Hepatocyte (in vitro differentiated cells): ENCODE data around the gene C2CD4C. TPM values are rescaled to one million over a fixed set of nuclear protein-coding genes. Genes with fewer than 3 reads are reported as not detected.
"Not testable (repeated sequence)": the region's sequence is repeated elsewhere in the genome, so short reads cannot be mapped to it uniquely, and the experiment has no call there.

Experiments
- DNase-seq: peaks from one replicate; pipeline ENCODE4 v3.0.0-alpha.2; 2016; ENCODE audit warnings: low spot score
- H2AFZ ChIP-seq: fragments of 200-600 bp; sonication (generic); 2 replicates; pipeline ENCODE4 v1.6.0; 2016; ENCODE audit warnings: antibody characterized with exemption, mild to moderate bottlenecking
- H3K27ac ChIP-seq: fragments of 200-600 bp; sonication (generic); 2 replicates; pipeline ENCODE4 v1.5.1; 2016; ENCODE audit warnings: mild to moderate bottlenecking
- H3K27me3 ChIP-seq: fragments of 200-600 bp; sonication (generic); 2 replicates; pipeline ENCODE4 v1.6.1; 2016
- H3K36me3 ChIP-seq: fragments of 200-600 bp; sonication (generic); replicated peaks from 2 replicates; pipeline ENCODE4 v1.5.1; 2016; ENCODE audit warnings: low read depth; ENCODE audit not compliant: insufficient read depth
- H3K4me1 ChIP-seq: fragments of 200-600 bp; sonication (generic); 2 replicates; pipeline ENCODE4 v1.5.1; 2016; ENCODE audit warnings: mild to moderate bottlenecking, moderate library complexity; ENCODE audit not compliant: insufficient read depth
- H3K4me2 ChIP-seq: fragments of 200-600 bp; sonication (generic); 2 replicates; pipeline ENCODE4 v1.6.0; 2016
- H3K4me3 ChIP-seq: fragments of 200-600 bp; sonication (generic); 2 replicates; pipeline ENCODE4 v1.5.1; 2016; ENCODE audit warnings: mild to moderate bottlenecking
- H3K79me2 ChIP-seq: fragments of 200-600 bp; sonication (generic); 2 replicates; pipeline ENCODE4 v1.6.0; 2017; ENCODE audit warnings: mild to moderate bottlenecking
- H3K9me2 ChIP-seq: fragments of 200-600 bp; sonication (generic); replicated peaks from 2 replicates; pipeline ENCODE4 v1.6.0; 2017; ENCODE audit warnings: mild to moderate bottlenecking; ENCODE audit not compliant: insufficient read depth
- H3K9me3 ChIP-seq: fragments of 200-600 bp; sonication (generic); 2 replicates; pipeline ENCODE4 v1.5.1; 2016; ENCODE audit warnings: low read depth, mild to moderate bottlenecking
- H4K20me1 ChIP-seq: fragments of 200-600 bp; sonication (generic); 2 replicates; pipeline ENCODE4 v1.6.0; 2016; ENCODE audit warnings: mild to moderate bottlenecking; ENCODE audit not compliant: insufficient read depth, poor library complexity, severe bottlenecking
- EZH2 ChIP-seq: fragments of 200-600 bp; sonication (generic); IDR thresholded peaks from 2 replicates; pipeline ENCODE4 v1.6.1; 2016; ENCODE audit warnings: antibody characterized with exemption, mild to moderate bottlenecking, borderline replicate concordance
- EZH2phosphoT487 ChIP-seq: fragments of 200-600 bp; sonication (generic); IDR thresholded peaks from one replicate; pipeline ENCODE4 v1.6.1; 2018; ENCODE audit warnings: antibody characterized with exemption, mild to moderate bottlenecking, low read depth, moderate library complexity; ENCODE audit not compliant: unreplicated experiment, severe bottlenecking
- WGBS: methylation state at CpG from one replicate; pipeline ENCODE4 v1.1.6; 2016; ENCODE audit warnings: low lambda C conversion rate; ENCODE audit errors: missing lambda C conversion rate; 5-methylcytosine and 5-hydroxymethylcytosine counted together
- polyA plus RNA-seq: library from polyadenylated mRNA; unstranded; fragments of >200 nt; fragmentation: Nextera tagmentation; extraction: Ambion mirVana; gene quantifications from 2 replicates; pipeline ENCODE4 v1.2.1, GENCODE V29; 2016
- total RNA-seq: library from RNA; depleted of rRNA; stranded (reverse); fragments of >200 nt; gene quantifications from 2 replicates; pipeline ENCODE4 v1.2.3, GENCODE V29; 2014
- TF ChIP-seq, protein P1 (sequence below): fragments of 200-600 bp; sonication (generic); IDR thresholded peaks from 2 replicates; pipeline ENCODE4 v1.5.1; 2016; ENCODE audit warnings: antibody characterized with exemption, mild to moderate bottlenecking; ENCODE audit not compliant: poor library complexity

The C2CD4C gene
- total and polyA plus RNA-seq, 2 experiments from 2014 or later = 3.4 to 4.6 TPM

DNA sequence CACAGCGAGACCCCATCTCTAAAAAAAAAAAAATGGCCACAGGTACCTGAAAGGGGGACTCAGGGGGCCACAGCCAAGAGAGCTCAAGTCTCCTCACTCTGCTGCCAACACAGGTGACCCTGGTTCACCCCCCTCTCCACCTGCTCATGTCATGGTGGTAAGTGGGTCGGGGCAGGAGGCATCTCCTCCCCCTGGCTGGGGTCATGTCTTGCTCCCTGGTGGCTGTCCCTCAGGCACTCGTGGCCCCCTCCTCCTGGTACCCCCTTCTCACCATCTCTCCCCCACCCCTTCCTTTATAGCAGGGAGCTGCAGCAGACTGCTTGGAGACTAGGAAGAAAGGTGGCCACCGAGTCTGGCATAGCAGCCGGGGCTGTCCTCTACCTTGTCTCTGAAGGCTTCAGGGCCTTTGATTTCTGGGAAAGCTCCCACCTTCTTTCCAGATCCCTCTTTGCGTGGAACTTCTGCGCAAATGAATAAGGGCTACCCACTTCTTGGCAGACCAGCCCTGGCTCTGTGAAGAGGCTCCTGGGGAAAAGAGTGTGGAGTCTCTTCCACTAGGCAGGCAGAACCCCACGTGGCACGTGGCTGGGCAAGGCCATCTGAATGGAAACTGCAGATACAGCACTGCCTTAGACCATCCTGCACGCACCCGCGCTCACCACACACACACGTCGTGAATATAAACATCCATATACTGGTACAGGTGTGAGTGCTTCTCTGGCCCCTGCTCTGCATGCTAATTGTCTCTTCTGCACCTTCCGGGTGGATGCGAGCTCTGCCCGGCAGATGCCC is 44.3 kb downstream of the C2CD4C start:
- H3K9me2 ChIP-seq = no peaks in the 10 kb centered on the region
- DNase-seq = no peak
- H3K4me2 ChIP-seq = no peak overlapping the region
- H3K9me3 ChIP-seq = no peaks in the 10 kb centered on the region
- no peaks in the 10 kb centered on the region for H4K20me1 ChIP-seq
- no peaks in the 10 kb centered on the region for H3K27me3 ChIP-seq
- no peaks in the 10 kb centered on the region for H3K4me1 ChIP-seq
- TF ChIP-seq, protein P1, sequence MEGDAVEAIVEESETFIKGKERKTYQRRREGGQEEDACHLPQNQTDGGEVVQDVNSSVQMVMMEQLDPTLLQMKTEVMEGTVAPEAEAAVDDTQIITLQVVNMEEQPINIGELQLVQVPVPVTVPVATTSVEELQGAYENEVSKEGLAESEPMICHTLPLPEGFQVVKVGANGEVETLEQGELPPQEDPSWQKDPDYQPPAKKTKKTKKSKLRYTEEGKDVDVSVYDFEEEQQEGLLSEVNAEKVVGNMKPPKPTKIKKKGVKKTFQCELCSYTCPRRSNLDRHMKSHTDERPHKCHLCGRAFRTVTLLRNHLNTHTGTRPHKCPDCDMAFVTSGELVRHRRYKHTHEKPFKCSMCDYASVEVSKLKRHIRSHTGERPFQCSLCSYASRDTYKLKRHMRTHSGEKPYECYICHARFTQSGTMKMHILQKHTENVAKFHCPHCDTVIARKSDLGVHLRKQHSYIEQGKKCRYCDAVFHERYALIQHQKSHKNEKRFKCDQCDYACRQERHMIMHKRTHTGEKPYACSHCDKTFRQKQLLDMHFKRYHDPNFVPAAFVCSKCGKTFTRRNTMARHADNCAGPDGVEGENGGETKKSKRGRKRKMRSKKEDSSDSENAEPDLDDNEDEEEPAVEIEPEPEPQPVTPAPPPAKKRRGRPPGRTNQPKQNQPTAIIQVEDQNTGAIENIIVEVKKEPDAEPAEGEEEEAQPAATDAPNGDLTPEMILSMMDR = no peak
- TF ChIP-seq EZH2phosphoT487 (no peak), EZH2 (no peak)
- H2AFZ ChIP-seq = no peak overlapping the region
- H3K79me2 ChIP-seq = no peaks in the 10 kb centered on the region
- WGBS = 80% methylated on average over 17 of the region's 17 CpGs
- no peak overlapping the region for H3K4me3 ChIP-seq
- no peaks in the 10 kb centered on the region for H3K36me3 ChIP-seq
- H3K27ac ChIP-seq = no peak overlapping the region

DNA sequence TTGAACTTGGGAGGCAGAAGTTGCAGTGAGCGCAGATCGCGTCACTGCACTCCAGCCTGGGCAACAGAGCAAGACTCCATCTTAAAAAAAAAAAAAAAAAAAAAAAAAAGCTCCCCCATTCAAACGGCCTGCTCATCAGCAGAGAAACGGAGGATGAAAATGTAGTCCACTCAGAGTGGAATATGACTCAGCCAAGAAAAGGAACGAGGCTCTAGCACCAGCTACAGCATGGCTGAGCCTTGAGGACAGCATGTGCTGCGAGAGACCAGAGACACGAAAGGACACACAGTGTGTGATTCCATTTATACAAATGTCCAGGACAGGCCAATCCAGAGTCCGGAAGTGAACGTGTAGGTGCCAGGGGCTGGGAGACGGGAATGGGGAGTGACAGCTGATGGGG is 46.3 kb downstream of the C2CD4C start:
- Histone ChIP-seq H2AFZ (no peak overlapping the region), H3K27ac (no peak overlapping the region), H3K4me3 (no peak overlapping the region), H3K4me1 (no peaks in the 10 kb centered on the region), H4K20me1 (no peaks in the 10 kb centered on the region), H3K9me2 (no peaks in the 10 kb centered on the region), H3K36me3 (no peaks in the 10 kb centered on the region), H3K79me2 (no peaks in the 10 kb centered on the region), H3K9me3 (no peaks in the 10 kb centered on the region), H3K27me3 (no peaks in the 10 kb centered on the region), H3K4me2 (no peak overlapping the region)
- 91% methylated on average over 11 of the region's 11 CpGs for WGBS
- DNase-seq = no peak
- TF ChIP-seq EZH2phosphoT487 (no peak), EZH2 (no peak)
- TF ChIP-seq, protein P1 = no peak

DNA sequence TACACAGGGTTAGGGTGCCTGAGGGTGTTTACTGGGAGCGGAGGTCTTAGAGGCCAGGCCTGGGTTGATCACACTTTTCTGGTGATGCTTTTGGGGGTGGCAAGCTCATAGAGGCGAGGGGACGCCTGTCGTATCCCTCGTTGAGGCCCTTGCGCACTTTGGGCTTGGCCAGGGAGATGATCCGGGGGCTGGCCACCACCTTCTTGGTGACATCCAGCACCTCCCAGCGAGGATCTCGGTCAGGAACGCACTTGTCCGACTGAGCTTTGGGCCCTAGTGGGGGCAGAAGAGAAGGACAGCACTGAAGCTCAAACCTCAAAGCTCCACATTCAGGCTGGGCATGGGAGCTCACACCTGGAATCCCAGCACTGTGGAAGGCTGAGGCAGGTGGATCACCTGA is 46.8 kb downstream of the C2CD4C start:
- no peaks in the 10 kb centered on the region for H3K9me2 ChIP-seq
- no peaks in the 10 kb centered on the region for H3K4me1 ChIP-seq
- no peaks in the 10 kb centered on the region for H3K27me3 ChIP-seq
- no peaks in the 10 kb centered on the region for H4K20me1 ChIP-seq
- no peaks in the 10 kb centered on the region for H3K79me2 ChIP-seq
- H3K27ac ChIP-seq = no peak overlapping the region
- H3K9me3 ChIP-seq = no peaks in the 10 kb centered on the region
- no peak for TF ChIP-seq EZH2
- TF ChIP-seq, protein P1 = no peak
- no peak for TF ChIP-seq EZH2phosphoT487
- 93% methylated on average over 11 of the region's 11 CpGs for WGBS
- DNase-seq = no peak
- no peaks in the 10 kb centered on the region for H3K36me3 ChIP-seq
- no peak overlapping the region for H2AFZ ChIP-seq
- H3K4me2 ChIP-seq = no peak overlapping the region
- no peak overlapping the region for H3K4me3 ChIP-seq

DNA sequence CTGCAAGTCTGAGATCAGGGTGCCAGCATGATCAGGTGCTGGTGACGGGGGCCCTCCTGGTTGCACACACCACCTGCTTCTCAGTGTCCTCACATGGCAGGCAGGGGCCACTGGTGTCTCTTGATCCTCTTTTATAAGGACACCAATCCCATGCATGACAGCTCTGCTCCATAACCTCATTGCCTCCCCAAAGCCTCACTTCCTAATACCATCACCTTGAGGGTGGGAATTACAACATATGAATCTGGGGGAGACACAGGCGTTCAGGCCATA is 49.4 kb downstream of the C2CD4C start:
- Histone ChIP-seq H2AFZ (no peak overlapping the region), H3K4me1 (no peaks in the 10 kb centered on the region), H3K9me2 (no peaks in the 10 kb centered on the region), H4K20me1 (no peaks in the 10 kb centered on the region), H3K79me2 (no peaks in the 10 kb centered on the region), H3K27ac (no peak overlapping the region), H3K36me3 (no peaks in the 10 kb centered on the region), H3K4me2 (no peak overlapping the region), H3K4me3 (no peak overlapping the region), H3K27me3 (no peaks in the 10 kb centered on the region), H3K9me3 (no peaks in the 10 kb centered on the region)
- DNase-seq = no peak
- TF ChIP-seq, protein P1 = no peak
- TF ChIP-seq EZH2 (no peak), EZH2phosphoT487 (no peak)
- 86% methylated on average over 2 of the region's 2 CpGs for WGBS

DNA sequence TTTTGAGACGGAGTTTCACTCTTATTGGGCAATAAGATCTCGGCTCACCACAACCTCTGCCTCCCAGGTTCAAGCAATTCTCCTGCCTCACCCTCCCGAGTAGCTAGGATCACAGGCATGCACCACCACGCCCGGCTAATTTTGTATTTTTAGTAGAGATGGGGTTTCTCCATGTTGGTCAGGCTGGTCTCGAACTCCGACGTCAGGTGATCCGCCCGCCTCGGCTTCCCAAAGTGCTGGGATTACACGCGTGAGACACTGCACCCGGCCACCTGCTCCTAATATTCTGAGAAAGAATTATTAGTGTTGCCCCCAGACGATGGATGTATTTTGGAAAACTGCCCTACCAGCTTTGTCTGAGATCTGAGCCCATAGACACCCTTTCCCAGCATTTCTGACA is 53.4 kb downstream of the C2CD4C start:
- H3K27me3 ChIP-seq, H3K4me3 ChIP-seq, H3K27ac ChIP-seq, H3K9me3 ChIP-seq, H3K4me2 ChIP-seq, H3K4me1 ChIP-seq, H3K9me2 ChIP-seq, H3K36me3 ChIP-seq, H2AFZ ChIP-seq, DNase-seq, H3K79me2 ChIP-seq, H4K20me1 ChIP-seq: not testable (repeated sequence)
- 95% methylated on average over 15 of the region's 15 CpGs for WGBS
